AG09319 (cell line): ENCODE results near the gene STXBP3.

Experiments
- DNase-seq: peaks from one replicate; pipeline ENCODE4 v3.0.0-alpha.2; 2010; ENCODE audit warnings: low read depth; ENCODE audit errors: extremely low read depth
- CTCF ChIP-seq: IDR thresholded peaks from 2 replicates; pipeline ENCODE4 v1.5.1; 2011; ENCODE audit warnings: low read depth, mild to moderate bottlenecking, inconsistent platforms, low read length, moderate library complexity

The STXBP3 gene

DNA sequence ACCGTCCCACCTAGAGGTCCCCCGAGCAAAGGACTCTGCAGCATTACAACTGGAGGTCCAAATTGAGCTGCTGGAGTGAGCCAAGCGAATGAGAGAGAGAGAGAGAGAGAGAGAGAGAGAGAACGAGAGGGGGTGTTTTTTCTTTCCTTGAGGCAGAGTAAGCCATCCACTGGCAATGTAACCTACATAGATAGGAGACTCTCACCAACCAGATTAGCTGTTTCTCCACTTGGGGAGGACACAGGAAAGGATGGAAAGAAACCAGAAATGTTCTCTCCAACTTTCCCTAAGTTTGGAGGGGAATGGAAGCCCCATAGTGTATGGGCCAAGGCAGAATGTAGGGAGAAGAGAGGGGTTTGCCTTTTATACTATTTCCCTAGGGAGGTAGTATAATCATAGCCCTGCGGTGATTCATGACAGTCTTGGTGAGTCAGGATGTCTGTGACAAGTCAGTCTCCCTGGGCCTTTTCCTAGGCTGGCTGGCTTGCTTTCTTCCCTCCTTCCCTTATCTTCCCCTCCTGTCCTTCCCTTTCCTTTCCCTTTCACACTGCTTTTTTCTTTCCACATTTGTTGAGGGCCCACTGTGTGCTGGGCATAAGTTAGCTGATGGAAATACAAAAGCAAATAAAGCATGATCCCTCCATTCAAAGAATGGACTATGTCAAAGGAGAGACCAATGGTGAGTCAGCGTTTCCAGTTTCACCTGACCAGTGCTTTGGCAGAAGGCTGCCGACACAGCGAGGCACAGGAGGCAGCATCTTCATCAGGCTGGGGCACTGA is 26.6 kb upstream of the STXBP3 start:
- no peak for TF ChIP-seq CTCF

DNA sequence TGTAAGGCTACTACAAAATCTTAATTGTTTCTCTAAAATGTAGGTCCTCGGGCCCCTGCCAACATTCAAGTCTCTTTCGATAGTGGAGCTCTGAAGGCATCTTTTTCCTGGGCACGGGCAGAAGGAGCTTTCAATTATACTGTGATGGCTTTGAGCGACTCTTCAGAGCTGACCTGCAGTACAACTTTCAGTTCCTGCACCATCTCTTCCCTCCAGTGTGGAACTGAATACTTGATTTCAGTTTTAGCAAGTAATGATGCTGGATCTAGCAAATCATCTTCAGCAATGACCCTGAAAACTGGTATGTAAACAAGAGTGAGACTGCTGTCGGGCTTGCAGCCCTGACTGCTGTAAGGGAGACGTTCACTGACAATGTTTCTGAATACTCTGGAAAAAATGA is 24.2 kb upstream of the STXBP3 start:
- peak; percentile 45 for DNase-seq
- no peak for TF ChIP-seq CTCF

More for the DNA sequence above, 26.6 kb upstream of the STXBP3 start:
- peak; percentile 32 for DNase-seq

DNA sequence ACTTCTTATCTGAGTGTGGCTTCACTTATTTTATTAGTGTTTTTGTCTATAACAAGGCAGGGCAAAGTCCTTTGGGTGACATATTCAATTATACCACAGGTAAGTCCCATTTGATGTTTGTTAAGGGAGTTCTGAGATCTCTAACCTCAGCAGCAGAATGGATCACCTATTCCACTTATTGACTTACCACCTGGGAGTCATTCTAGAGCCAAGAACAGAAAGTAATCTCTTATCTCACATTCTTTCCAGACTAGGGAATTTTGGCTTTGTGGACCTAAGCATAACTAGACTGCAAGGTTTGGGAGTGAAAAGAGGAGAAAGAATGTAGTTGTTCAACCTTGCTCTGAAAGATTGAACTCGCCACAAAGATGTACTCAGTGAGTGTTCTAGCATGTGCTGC is 20.6 kb upstream of the STXBP3 start:
- TF ChIP-seq CTCF: no peak
- DNase-seq: no peak

DNA sequence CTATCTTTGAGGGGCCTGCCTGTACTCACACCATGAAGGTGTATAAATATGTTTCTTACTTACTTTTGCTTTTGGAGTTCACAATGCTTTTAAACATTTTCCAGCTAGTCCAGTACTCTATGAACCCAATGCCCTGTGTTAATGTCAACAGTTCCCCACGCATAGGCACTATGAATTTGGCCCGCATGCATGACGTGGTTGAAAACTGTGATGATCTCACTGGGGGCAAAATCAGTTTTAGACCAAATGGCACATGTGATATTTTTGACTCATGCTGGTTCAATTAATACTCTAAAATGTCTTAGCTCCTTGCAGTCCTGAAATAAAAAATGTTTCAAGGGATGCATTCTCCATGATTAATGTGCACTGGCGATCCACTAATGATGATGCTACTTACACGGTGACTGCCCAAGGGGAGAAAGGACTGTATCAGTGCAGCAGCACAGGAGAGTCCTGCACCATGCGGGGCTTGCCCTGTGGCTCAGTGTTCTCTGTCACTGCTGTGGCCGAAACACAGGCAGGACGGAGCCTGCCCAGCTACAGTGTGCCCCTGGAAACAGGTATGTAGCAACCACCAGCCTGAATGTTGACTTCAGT is 18.0 kb upstream of the STXBP3 start:
- TF ChIP-seq CTCF: no peak
- DNase-seq: no peak

DNA sequence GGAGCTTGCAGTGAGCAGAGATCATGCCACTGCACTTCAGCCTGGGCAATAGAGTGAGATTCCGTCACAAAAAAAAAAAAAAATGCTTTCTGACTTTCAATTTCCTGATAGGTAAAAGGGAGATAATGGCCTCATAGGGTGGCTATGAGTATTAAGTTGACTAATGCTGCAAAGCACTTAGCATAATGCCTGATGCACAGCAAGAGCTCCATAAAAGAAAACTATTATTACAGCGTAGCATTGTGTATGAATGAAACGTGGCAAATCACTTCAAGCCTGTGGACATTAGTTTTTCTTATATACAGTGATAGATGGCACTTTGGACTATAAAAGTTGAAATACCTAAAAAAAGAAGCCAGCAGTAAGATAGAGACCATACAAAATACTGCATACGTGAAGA is 17.0 kb upstream of the STXBP3 start:
- no peak for DNase-seq
- no peak for TF ChIP-seq CTCF

DNA sequence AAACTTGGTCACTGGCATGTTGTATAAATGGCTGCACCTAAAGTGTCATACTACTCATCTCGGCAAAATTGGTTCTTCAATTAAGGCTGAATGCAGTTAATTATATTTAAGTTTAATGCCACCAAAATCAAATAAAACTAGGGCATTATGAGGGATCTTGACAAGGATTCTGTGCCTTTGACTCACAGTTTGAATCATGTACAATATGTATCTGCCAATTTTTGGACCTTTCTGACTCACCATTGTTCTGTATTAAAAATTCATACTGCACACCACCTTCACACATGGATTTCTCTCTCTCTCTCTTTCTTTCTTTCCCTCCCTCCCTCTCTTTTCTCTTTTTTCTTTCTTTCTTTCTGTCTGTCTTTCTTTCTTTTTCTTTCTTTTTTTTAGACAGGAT is 14.1 kb upstream of the STXBP3 start:
- TF ChIP-seq CTCF: no peak
- no peak for DNase-seq

- no peak for TF ChIP-seq CTCF
- DNase-seq: no peak
Measured at GRCh38 chr1:108734171-108734865, 12.2 kb upstream of the STXBP3 start.
